Measurements from ENCODE around the gene SLC29A1.

GRCh38 chr6:44272529-44272928, 49.1 kb downstream of the SLC29A1 start:
- TF ChIP-seq ZFP3 (CRISPR knock-in tag; IDR thresholded peaks at IDR 0.05) (no peak), ZNF70 (CRISPR knock-in tag; IDR thresholded peaks at IDR 0.05) (no peak), CREB5 (CRISPR knock-in tag; IDR thresholded peaks at IDR 0.05; ENCODE audit: low read depth) (no peak), ZNF565 (CRISPR knock-in tag; conservative IDR thresholded peaks at IDR 0.05; ENCODE audit: low read depth) (no peak), ZFP30 (CRISPR knock-in tag; IDR thresholded peaks at IDR 0.05) (no peak), PATZ1 (CRISPR knock-in tag; IDR thresholded peaks at IDR 0.05; ENCODE audit: borderline replicate concordance) (no peak), GLIS3 (CRISPR knock-in tag; IDR thresholded peaks at IDR 0.05) (no peak)
